ENCODE results near the gene TRNAU1AP. TPM values are rescaled to one million over a fixed set of nuclear protein-coding genes. Genes with fewer than 3 reads are reported as not detected.

TRNAU1AP gene
- total and polyA plus RNA-seq, 10 of the 15 experiments (the other 5 are each of a cell fraction or from before 2014, with no cell fraction given) = 24.3 to 67.0 (median 31.8) TPM

DNA sequence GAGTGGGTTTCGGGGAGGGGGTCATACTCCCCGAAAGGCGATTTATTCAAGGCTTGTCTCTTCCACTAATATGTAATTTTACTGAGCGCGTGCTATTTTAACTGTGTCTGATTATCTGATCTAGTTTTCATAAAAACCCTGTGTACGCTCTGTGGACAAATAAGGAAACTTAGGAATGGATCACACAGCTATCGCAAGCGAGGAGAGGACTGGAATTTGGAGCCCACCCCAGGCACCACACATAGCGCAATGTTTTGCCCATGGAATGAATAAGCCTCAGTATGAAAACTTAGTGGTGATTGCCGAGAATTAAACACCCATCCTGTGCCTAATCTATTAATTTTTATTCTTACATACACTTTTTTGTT is 29.3 kb downstream of the TRNAU1AP start:
- Histone ChIP-seq H3K4me3 (peak overlapping the region; percentile 99), H2AFZ (ENCODE audit: control insufficient read depth, low read depth, low read length) (peak overlapping the region; percentile 96), H3K27me3 (replicated peaks in 1 of 2; ENCODE audit: control insufficient read depth in 2 of 2, insufficient read depth in 2 of 2, low read length in 1 of 2) (no peaks in the 10 kb centered on the region), H3K36me3 (ENCODE audit: control insufficient read depth in 2 of 2, insufficient read depth in 2 of 2, low read length in 1 of 2) (peaks cover 13 to 33% of the 10 kb centered on the region in 2 experiments), H3K9ac (ENCODE audit: control insufficient read depth, insufficient read depth, low read length) (peak overlapping the region; percentile 60), H3K79me2 (ENCODE audit: control insufficient read depth, insufficient read depth, low read length) (peaks cover 38% of the 10 kb centered on the region), H3K4me1 (ENCODE audit: control insufficient read depth, insufficient read depth, low read length) (peaks cover 13% of the 10 kb centered on the region), H3K4me2 (ENCODE audit: control insufficient read depth, insufficient read depth) (peak overlapping the region; percentile 56), H3K27ac (ENCODE audit: control insufficient read depth, insufficient read depth) (peak overlapping the region; percentile 55), H3K9me3 (replicated peaks; ENCODE audit: control insufficient read depth, insufficient read depth, low read length) (no peaks in the 10 kb centered on the region), H4K20me1 (ENCODE audit: control insufficient read depth, insufficient read depth) (peaks cover 12% of the 10 kb centered on the region)
- ATAC-seq = peak; percentile 2
- WGBS (ENCODE audit: insufficient coverage, insufficient replicate concordance, low lambda C conversion rate, missing lambda C conversion rate) = under 1% methylated on average over 10 of the region's 10 CpGs
- SMC1A ChIA-PET (ENCODE audit: uncharacterized antibody, unreplicated experiment) = interaction anchor here (0.9 to 7.6 kb wide), 11 partner anchors 9 to 497 kb away, joined by 3 to 83 read pairs (median 4); partner anchors contain the start of genes RAB42, TAF12 and TRNAU1AP
- RAD21 ChIA-PET (ENCODE audit: unreplicated experiment) = interaction anchor here (0.6 to 6.3 kb wide), 18 partner anchors 8 to 809 kb away, joined by 3 to 108 read pairs (median 4); partner anchors contain the start of genes GMEB1, PHACTR4, STX12 and TAF12
- CTCF ChIA-PET = interaction anchor here (0.7 to 5.5 kb wide), 9 partner anchors 11 to 333 kb away, joined by 3 to 49 read pairs (median 11); partner anchors contain the start of genes TAF12 and TRNAU1AP
- no peak for FAIRE-seq
- DNase-seq (ENCODE audit: low read depth, low spot score) = no peak
- intact Hi-C loops (cut with micrococcal nuclease; ENCODE audit: unreplicated experiment) = no loop called here
- TF ChIP-seq BHLHE40 (IDR thresholded peaks at IDR 0.05; ENCODE audit: borderline replicate concordance in 1 of 2, low read depth in 2 of 2, low read length in 1 of 2) = no peak
- no peak for TF ChIP-seq ETV6 (conservative IDR thresholded peaks at IDR 0.05 in 1 of 2, IDR thresholded peaks at IDR 0.05 in 1 of 2; ENCODE audit: borderline replicate concordance in 1 of 2, low read depth in 1 of 2)
- no peak for TF ChIP-seq CREB1 (IDR thresholded peaks at IDR 0.05; ENCODE audit: low read depth)
- no peak for TF ChIP-seq HDAC2 (IDR thresholded peaks at IDR 0.05)
- TF ChIP-seq IKZF1 (conservative IDR thresholded peaks at IDR 0.05) = no peak
- TF ChIP-seq MLLT1 (IDR thresholded peaks at IDR 0.05) = no peak
- TF ChIP-seq MYC (IDR thresholded peaks at IDR 0.05; ENCODE audit: insufficient read depth, insufficient read length, insufficient replicate concordance, low read length, severe bottlenecking) = no peak
- TF ChIP-seq IRF5 (IDR thresholded peaks at IDR 0.05; ENCODE audit: borderline replicate concordance) = no peak
- no peak for TF ChIP-seq GATAD2B (conservative IDR thresholded peaks at IDR 0.05; ENCODE audit: low read depth)
- TF ChIP-seq DPF2 (IDR thresholded peaks at IDR 0.05) = no peak
- no peak for TF ChIP-seq E2F4 (IDR thresholded peaks at IDR 0.05; ENCODE audit: low read depth, low read length)
- TSS peak; percentile 99 for BruUV-seq (replicated peaks)
- in situ Hi-C loops (cut with MboI) = no loop called here
- POLR2A ChIA-PET = interaction anchor here (0.6 to 8.6 kb wide), 20 partner anchors 8 to 347 kb away, joined by 3 to 132 read pairs (median 6); partner anchors contain the start of genes ATP5IF1, RCC1, TAF12 and TRNAU1AP

Measured in GM12878 (cell line).